Kidney (tissue), 14 donors: ENCODE data around the gene PTTG2. TPM values are rescaled to one million over a fixed set of nuclear protein-coding genes. Genes with fewer than 3 reads are reported as not detected.

Experiments
- DNase-seq, 5 donors: peaks; one replicate each; pipeline ENCODE4 v3.0.0-alpha.2; 2013 to 2020
- FAIRE-seq: peaks from 2 replicates; lab custom pipeline; 2012; peaks lifted over from hg19 to GRCh38; lab: Jason Lieb, UNC
- H3K27ac ChIP-seq, 2 donors: one replicate each; pipeline ENCODE4 v1.7.0; 2013; ENCODE audit warnings: low read depth in 2 of 2, low read length in 2 of 2, inconsistent platforms in 1 of 2
- H3K27me3 ChIP-seq: one replicate; pipeline ENCODE4 v1.7.1; 2013; ENCODE audit warnings: low read length, inconsistent platforms; ENCODE audit not compliant: control insufficient read depth, insufficient read depth
- H3K36me3 ChIP-seq, 3 donors: one replicate each; pipeline versions ENCODE4 v1.7.0 to v1.7.1; 2013; ENCODE audit warnings: low read length in 3 of 3, control low read depth in 1 of 3, inconsistent platforms in 1 of 3; ENCODE audit not compliant: insufficient read depth in 3 of 3, control insufficient read depth in 2 of 3
- H3K4me1 ChIP-seq, 3 donors: one replicate each; pipeline versions ENCODE4 v1.7.0 to v1.7.1; 2013; ENCODE audit warnings: low read length in 3 of 3, inconsistent platforms in 1 of 3, low read depth in 1 of 3; ENCODE audit not compliant: control insufficient read depth in 2 of 3, insufficient read depth in 2 of 3
- H3K4me3 ChIP-seq, 3 donors: one replicate each; pipeline versions ENCODE4 v1.7.0 to v1.8.1; 2013; ENCODE audit warnings: low read length in 3 of 3, control low read depth in 1 of 3, inconsistent platforms in 1 of 3
- H3K9ac ChIP-seq, 3 donors: one replicate each; pipeline versions ENCODE4 v1.7.0 to v1.7.1; 2013; ENCODE audit warnings: low read length in 3 of 3, control low read depth in 1 of 3, inconsistent platforms in 1 of 3
- H3K9me3 ChIP-seq, 3 donors: one replicate each; pipeline versions ENCODE4 v1.7.0 to v1.7.1; 2013; ENCODE audit warnings: low read length in 3 of 3, control low read depth in 1 of 3, inconsistent platforms in 1 of 3; ENCODE audit not compliant: control insufficient read depth in 2 of 3, insufficient read depth in 1 of 3
- CTCF ChIP-seq: IDR thresholded peaks from 3 replicates; pipeline ENCODE4 v1.5.1; 2012; ENCODE audit warnings: mild to moderate bottlenecking, moderate library complexity, borderline replicate concordance; ENCODE audit not compliant: insufficient read depth; ENCODE audit errors: extremely low read depth
- intact Hi-C: fragments of 100-400 bp; cut with DNase I; formaldehyde crosslinking; loops from one replicate; pipeline ENCODE4 v1.11.1; 2022
- polyA plus RNA-seq: library from polyadenylated mRNA; stranded (reverse); fragments of 350-450 nt; fragmentation: Illumina TruSeq; extraction: RNeasy Lipid Tissue Mini Kit (QIAGEN cat#74804); gene quantifications from one replicate; pipeline ENCODE4 v1.2.3, GENCODE V29; 2014; ENCODE audit warnings: low read depth, low replicate concordance; ENCODE audit not compliant: insufficient read depth
- total RNA-seq: library from RNA; stranded (reverse); fragmentation: NEBNext Ultra II Directional; extraction: Animal tissue kit (Norgen Biotek cat#: 25700); gene quantifications from one replicate; pipeline ENCODE4 v1.2.1, GENCODE V29; 2021
- donor health status: control.
- donor health status: control.
- donor health status: control.
- donor health status: control.
- donor health status: control.
- donor health status: DM: yes; HTN: yes; CAD: no.
- donor health status: Normal renal cell carcinoma (clear cell type).

The PTTG2 gene
- total and polyA plus RNA-seq, 2 donors from 2014 or later, result 1.0 TPM; not detected in 1

DNA sequence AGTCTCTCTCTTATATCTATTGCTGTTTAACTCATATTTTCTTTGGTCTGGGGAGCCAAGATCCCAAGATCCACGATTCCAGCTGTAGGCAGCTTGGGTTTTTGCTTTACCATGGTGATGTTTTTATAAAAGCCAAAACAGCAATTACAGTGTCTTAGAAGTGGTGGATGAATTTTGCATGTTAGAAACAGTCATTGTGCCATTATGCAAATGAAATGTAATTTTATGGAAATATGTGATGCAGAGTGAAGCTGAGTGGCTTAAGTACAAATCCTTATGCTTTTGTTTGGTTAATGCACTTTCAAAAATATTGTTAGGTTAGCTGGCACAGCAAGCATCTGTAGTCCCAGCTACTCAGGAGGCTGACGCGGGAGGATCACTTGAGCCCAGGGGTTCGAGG, 32.8 kb upstream of the PTTG2 start:
- H3K9ac ChIP-seq, result no peak overlapping the region
- FAIRE-seq, result no peak
- H3K36me3 ChIP-seq, result no peaks in the 10 kb centered on the region
- H3K27ac ChIP-seq, result no peak overlapping the region
- no peak for TF ChIP-seq CTCF
- intact Hi-C loops, result no loop called here
- no peak overlapping the region for H3K4me3 ChIP-seq
- no peaks in the 10 kb centered on the region for H3K27me3 ChIP-seq
- no peaks in the 10 kb centered on the region for H3K4me1 ChIP-seq
- no peaks in the 10 kb centered on the region for H3K9me3 ChIP-seq
- no peak for DNase-seq

DNA sequence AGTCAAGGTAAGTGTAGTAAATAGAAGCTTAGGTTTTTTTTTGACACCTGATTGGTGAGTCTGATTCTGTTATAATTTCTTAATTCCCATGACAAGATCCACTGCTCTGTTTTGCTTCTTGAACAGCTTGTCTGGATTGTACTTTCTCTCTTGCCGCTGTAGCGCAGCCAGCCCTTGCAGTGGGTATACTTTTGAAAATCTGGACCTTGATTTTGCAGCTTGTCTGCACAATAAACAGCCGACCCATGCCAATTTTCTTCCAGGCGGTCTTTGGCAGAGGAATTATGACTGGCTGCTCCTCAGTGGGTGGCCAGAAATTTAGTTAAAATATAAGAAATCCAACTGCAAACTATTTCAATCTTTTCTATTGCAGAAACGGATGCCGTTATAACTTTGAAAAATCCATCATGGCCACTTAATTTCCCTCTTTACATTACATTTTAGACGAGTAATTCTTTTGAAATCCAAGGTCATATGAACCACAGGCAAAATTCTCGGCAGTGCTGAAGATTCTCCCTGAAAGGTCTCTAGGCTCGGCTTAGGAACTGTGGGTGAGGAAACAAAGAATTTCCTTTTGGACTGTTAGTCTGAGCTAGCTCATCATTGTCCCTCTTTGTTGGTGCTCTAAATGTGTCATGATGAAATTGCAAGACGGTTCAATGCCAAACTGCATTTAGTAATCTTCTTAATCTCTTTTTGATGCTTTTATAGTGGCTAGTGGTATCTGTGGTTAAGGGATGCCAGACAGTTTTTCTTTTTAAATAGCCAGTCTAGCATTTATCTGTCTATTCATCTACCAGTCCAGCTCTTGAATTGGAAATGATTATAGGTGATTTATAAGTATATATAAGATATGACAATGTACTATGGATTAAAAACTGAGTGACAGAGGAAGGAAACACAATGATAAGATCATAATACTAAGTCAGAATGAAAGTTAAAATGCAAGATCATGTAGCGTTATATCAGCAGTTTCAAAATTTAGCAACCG, 31.5 kb upstream of the PTTG2 start:
- Histone ChIP-seq H3K36me3 (no peaks in the 10 kb centered on the region), H3K9ac (no peak overlapping the region), H3K27ac (no peak overlapping the region), H3K27me3 (no peaks in the 10 kb centered on the region), H3K9me3 (no peaks in the 10 kb centered on the region), H3K4me1 (no peaks in the 10 kb centered on the region), H3K4me3 (no peak overlapping the region)
- no peak for TF ChIP-seq CTCF
- DNase-seq (no peak), FAIRE-seq (no peak)
- intact Hi-C loops, result no loop called here

- no peak for TF ChIP-seq CTCF
- Histone ChIP-seq H3K4me1 (no peaks in the 10 kb centered on the region), H3K27me3 (no peaks in the 10 kb centered on the region), H3K4me3 (no peak overlapping the region), H3K27ac (no peak overlapping the region), H3K36me3 (no peaks in the 10 kb centered on the region), H3K9ac (no peak overlapping the region), H3K9me3 (no peaks in the 10 kb centered on the region)
- no peak for DNase-seq
- no peak for FAIRE-seq
- intact Hi-C loops, result no loop called here
Measured at GRCh38 chr4:37934096-37934495, 26.1 kb upstream of the PTTG2 start.
